Activated CD4-positive, alpha-beta T cell treated with anti-CD3 and anti-CD28 coated beads, Interleukin-2, amount 50 U/mL, for 1 hour (primary cell): ENCODE data around the gene ENTPD6.

Source experiments
- DNase-seq: peaks from one replicate; pipeline ENCODE4 v3.0.0-alpha.2; 2020

Gene ENTPD6

GRCh38 chr20:25245461-25245860 lies 49.9 kb downstream of the ENTPD6 start:
- no peak for DNase-seq

GRCh38 chr20:25246182-25246999 lies 50.9 kb downstream of the ENTPD6 start:
- DNase-seq, result no peak

GRCh38 chr20:25247000-25247517 lies 51.5 kb downstream of the ENTPD6 start:
- DNase-seq, result no peak

- DNase-seq, result peak; percentile 17
These were observed 52.0 kb downstream of the ENTPD6 start for GRCh38 chr20:25247518-25247955.

- DNase-seq, result peak; percentile 70
These were observed 52.7 kb downstream of the ENTPD6 start, which contains the start of gene PYGB for GRCh38 chr20:25247956-25248785. PYGB (plus strand) TSS chr20:25248085; CDS start chr20:25248179, 94 bp downstream.

GRCh38 chr20:25248786-25249172 lies 53.3 kb downstream of the ENTPD6 start:
- DNase-seq, result no peak

GRCh38 chr20:25249198-25249931 lies 53.9 kb downstream of the ENTPD6 start:
- DNase-seq, result no peak

- no peak for DNase-seq
These were observed 55.0 kb downstream of the ENTPD6 start for GRCh38 chr20:25250508-25250907.

- no peak for DNase-seq
These were observed 55.5 kb downstream of the ENTPD6 start for GRCh38 chr20:25251019-25251418.

GRCh38 chr20:25251558-25251957 lies 56.0 kb downstream of the ENTPD6 start:
- DNase-seq, result no peak

- no peak for DNase-seq
These were observed 56.7 kb downstream of the ENTPD6 start for GRCh38 chr20:25252230-25252651.

GRCh38 chr20:25252686-25253421 lies 57.3 kb downstream of the ENTPD6 start:
- DNase-seq, result no peak

- no peak for DNase-seq
These were observed 58.2 kb downstream of the ENTPD6 start for GRCh38 chr20:25253606-25254275.

- DNase-seq, result no peak
These were observed 59.1 kb downstream of the ENTPD6 start for GRCh38 chr20:25254571-25254970.

GRCh38 chr20:25254986-25255680 lies 59.6 kb downstream of the ENTPD6 start:
- no peak for DNase-seq

GRCh38 chr20:25256226-25256859 lies 60.8 kb downstream of the ENTPD6 start:
- no peak for DNase-seq

GRCh38 chr20:25257130-25257529 lies 61.6 kb downstream of the ENTPD6 start:
- DNase-seq, result no peak

GRCh38 chr20:25257756-25258475 lies 62.4 kb downstream of the ENTPD6 start:
- DNase-seq, result no peak

- no peak for DNase-seq
These were observed 62.9 kb downstream of the ENTPD6 start for GRCh38 chr20:25258476-25258805.

- no peak for DNase-seq
These were observed 63.3 kb downstream of the ENTPD6 start for GRCh38 chr20:25258828-25259227.
